Kidney epithelial cell (primary cell): Measurements from ENCODE around the gene RAB6A. TPM values are rescaled to one million over a fixed set of nuclear protein-coding genes. Genes with fewer than 3 reads are reported as not detected.
"Not testable (repeated sequence)": the region's sequence is repeated elsewhere in the genome, so short reads cannot be mapped to it uniquely, and the experiment has no call there.

ENCODE experiments used
- DNase-seq: peaks from one replicate; pipeline ENCODE4 v3.0.0-alpha.2; 2010; ENCODE audit warnings: low read depth
- H3K27me3 ChIP-seq: 2 replicates; pipeline ENCODE4 v1.6.0; 2011; ENCODE audit warnings: low read length; ENCODE audit not compliant: control insufficient read depth, insufficient read depth
- H3K36me3 ChIP-seq: 2 replicates; pipeline ENCODE4 v1.5.1; 2011; ENCODE audit warnings: low read length; ENCODE audit not compliant: control insufficient read depth, insufficient read depth
- H3K4me3 ChIP-seq: 2 replicates; pipeline ENCODE4 v1.5.1; 2011; ENCODE audit warnings: low read depth, mild to moderate bottlenecking, control low read depth, low read length
- CTCF ChIP-seq: IDR thresholded peaks from 2 replicates; pipeline ENCODE4 v1.5.1; 2011; ENCODE audit warnings: mild to moderate bottlenecking, moderate library complexity, low read length, control low read depth, inconsistent platforms; ENCODE audit not compliant: insufficient read depth, poor library complexity, severe bottlenecking
- total RNA-seq: library from RNA; depleted of rRNA; stranded (reverse); fragments of >200 nt; gene quantifications from 2 replicates; pipeline ENCODE4 v1.2.3, GENCODE V29; 2015

The RAB6A gene
- total RNA-seq, 1 donor from 2014 or later: 120 TPM

GRCh38 chr11:73787643-73788558, 27.0 kb upstream of the RAB6A start, which contains the start of gene MRPL48:
TSS of gene MRPL48 (plus strand) at chr11:73787874. CDS start at chr11:73787972, 98 bp downstream.
- Histone ChIP-seq H3K36me3 (no peaks in the 10 kb centered on the region), H3K4me3 (peak within 1 kb of the TSS; percentile 56), H3K27me3 (no peaks in the 10 kb centered on the region)
- peak; percentile 70 for DNase-seq
- TF ChIP-seq CTCF: no peak

- Histone ChIP-seq H3K36me3 (no peaks in the 10 kb centered on the region), H3K4me3 (peak overlapping the region; percentile 56), H3K27me3 (no peaks in the 10 kb centered on the region)
- DNase-seq: no peak
- no peak for TF ChIP-seq CTCF
Observed at GRCh38 chr11:73787051-73787642, 26.3 kb upstream of the RAB6A start.

- not testable (repeated sequence) for H3K27me3 ChIP-seq, H3K36me3 ChIP-seq, DNase-seq, H3K4me3 ChIP-seq
Observed at GRCh38 chr11:73785467-73785866, 24.6 kb upstream of the RAB6A start.

GRCh38 chr11:73784734-73785133, 23.9 kb upstream of the RAB6A start:
- no peaks in the 10 kb centered on the region for H3K36me3 ChIP-seq
- no peak for DNase-seq
- H3K27me3 ChIP-seq: no peaks in the 10 kb centered on the region
- no peak overlapping the region for H3K4me3 ChIP-seq
- TF ChIP-seq CTCF: no peak

- H3K36me3 ChIP-seq: no peaks in the 10 kb centered on the region
- H3K4me3 ChIP-seq: no peak overlapping the region
- no peak for DNase-seq
- no peak for TF ChIP-seq CTCF
- H3K27me3 ChIP-seq: no peaks in the 10 kb centered on the region
Observed at GRCh38 chr11:73784080-73784634, 23.3 kb upstream of the RAB6A start.

GRCh38 chr11:73783483-73784020, 22.7 kb upstream of the RAB6A start:
- no peak for DNase-seq
- no peaks in the 10 kb centered on the region for H3K27me3 ChIP-seq
- no peaks in the 10 kb centered on the region for H3K36me3 ChIP-seq
- H3K4me3 ChIP-seq: no peak overlapping the region
- TF ChIP-seq CTCF: no peak
